Measurements from ENCODE around the gene NEK1.

GRCh38 chr4:169361756-169362155 is 250.6 kb downstream of the NEK1 start:
- TF ChIP-seq CTCF (IDR thresholded peaks at IDR 0.05; ENCODE audit: insufficient read depth, low read depth, low read length): no peak
- no peak for TF ChIP-seq EZH2 (IDR thresholded peaks at IDR 0.05; ENCODE audit: insufficient read depth, low read length)

Data from astrocyte (in vitro differentiated cells and primary cell).